ENCODE measurements around the gene GRPR. TPM values are rescaled to one million over a fixed set of nuclear protein-coding genes. Genes with fewer than 3 reads are reported as not detected.

The GRPR gene
- total RNA-seq, 4 donors from 2014 or later: 0.63 TPM; not detected in 3

DNA sequence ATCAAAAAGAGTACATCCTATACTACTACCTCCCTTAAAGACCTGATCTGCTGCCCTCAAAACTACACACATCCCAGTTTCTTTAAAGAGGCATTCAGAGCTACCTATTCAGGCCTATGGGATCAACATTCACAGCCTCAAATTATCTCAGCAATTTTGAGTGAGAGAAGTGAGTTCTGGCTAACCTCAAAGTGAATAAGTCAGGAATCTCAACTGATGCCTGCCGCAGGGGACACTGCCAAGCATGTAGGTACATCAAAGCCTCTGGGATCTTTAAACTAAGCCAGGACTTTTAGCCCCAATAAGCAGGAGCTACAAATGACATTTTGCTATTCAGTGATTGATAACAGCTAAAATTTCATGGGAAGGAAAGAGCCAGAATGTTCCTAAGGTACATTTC is 11.6 kb downstream of the GRPR start:
- ATAC-seq (ENCODE audit: low FRiP score) (no peak), DNase-seq (ENCODE audit: low spot score) (no peak)
- TF ChIP-seq, protein P1, sequence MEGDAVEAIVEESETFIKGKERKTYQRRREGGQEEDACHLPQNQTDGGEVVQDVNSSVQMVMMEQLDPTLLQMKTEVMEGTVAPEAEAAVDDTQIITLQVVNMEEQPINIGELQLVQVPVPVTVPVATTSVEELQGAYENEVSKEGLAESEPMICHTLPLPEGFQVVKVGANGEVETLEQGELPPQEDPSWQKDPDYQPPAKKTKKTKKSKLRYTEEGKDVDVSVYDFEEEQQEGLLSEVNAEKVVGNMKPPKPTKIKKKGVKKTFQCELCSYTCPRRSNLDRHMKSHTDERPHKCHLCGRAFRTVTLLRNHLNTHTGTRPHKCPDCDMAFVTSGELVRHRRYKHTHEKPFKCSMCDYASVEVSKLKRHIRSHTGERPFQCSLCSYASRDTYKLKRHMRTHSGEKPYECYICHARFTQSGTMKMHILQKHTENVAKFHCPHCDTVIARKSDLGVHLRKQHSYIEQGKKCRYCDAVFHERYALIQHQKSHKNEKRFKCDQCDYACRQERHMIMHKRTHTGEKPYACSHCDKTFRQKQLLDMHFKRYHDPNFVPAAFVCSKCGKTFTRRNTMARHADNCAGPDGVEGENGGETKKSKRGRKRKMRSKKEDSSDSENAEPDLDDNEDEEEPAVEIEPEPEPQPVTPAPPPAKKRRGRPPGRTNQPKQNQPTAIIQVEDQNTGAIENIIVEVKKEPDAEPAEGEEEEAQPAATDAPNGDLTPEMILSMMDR (IDR thresholded peaks at IDR 0.05): no peak

DNA sequence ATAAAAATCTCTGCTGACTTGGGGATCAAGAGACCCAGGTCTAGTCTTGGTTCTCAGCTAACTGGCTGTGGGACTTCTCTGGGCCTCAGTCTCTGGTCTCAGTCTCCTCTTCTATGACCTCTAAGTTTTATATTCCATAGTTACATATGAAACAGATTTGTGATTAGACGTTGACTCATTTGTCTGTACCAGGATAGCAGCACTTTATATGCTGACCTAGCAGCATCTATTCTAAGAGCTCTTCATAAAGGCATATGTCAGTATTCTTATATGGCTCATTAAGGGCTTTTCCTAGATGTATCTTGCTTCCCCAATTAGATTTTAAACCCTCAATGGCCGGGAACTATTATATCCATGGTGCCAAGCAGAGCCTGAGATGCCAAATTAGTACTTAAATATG is 12.7 kb downstream of the GRPR start:
- ATAC-seq (ENCODE audit: low FRiP score) (no peak), DNase-seq (ENCODE audit: low spot score) (no peak)
- TF ChIP-seq, protein P1 (IDR thresholded peaks at IDR 0.05): no peak

DNA sequence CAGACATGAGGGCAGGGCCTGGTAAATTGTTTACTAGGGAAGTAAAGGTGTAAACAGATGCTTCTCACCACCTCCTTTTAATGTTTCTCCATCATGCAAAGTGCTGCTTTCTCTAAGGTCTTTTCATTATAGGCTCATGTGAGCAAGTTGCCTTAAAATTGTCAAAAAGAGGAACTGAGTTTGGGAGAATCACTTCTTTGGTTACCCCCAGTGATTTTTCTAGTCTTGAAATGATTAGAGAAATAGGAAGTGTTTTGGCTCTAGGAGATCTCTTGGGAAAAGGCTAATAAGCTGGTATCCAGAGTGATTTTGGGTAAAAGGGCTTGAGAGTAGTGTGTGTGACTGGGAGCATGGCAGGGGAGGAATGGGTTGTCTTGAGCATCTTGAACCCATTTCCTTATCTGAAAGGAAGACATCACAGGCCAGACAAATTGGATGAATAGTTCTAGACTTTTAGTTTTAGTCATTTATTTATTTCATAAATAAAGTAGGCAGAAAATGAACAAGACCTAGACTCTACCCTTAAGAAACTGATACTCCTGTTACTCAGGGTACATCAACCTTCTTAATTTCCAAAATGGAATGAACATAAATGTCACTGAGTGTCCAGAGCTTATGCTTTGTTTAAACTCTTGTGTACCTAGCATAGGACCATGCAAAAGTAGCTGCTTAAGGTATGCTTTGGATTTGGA is 14.2 kb downstream of the GRPR start:
- DNase-seq (ENCODE audit: low spot score) (no peak), ATAC-seq (ENCODE audit: low FRiP score) (no peak)
- TF ChIP-seq, protein P1 (IDR thresholded peaks at IDR 0.05): no peak

DNA sequence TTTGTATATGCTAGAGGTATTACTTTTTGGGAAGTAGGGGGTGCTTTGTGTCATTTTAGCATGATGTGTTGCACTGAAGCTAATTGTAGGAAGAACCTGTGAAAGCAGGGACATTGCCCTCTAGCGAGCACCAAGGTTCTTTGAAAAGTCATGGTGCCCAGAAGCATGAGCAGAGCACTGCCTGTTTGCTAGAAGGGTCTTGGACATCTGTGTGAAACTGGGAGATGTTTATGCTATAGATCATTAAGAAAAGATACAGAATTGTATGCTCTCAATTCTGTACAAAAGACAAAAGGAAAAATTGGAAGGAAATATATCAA is 14.7 kb downstream of the GRPR start:
- TF ChIP-seq, protein P1 (IDR thresholded peaks at IDR 0.05): no peak
- DNase-seq (ENCODE audit: low spot score) (no peak), ATAC-seq (ENCODE audit: low FRiP score) (no peak)

DNA sequence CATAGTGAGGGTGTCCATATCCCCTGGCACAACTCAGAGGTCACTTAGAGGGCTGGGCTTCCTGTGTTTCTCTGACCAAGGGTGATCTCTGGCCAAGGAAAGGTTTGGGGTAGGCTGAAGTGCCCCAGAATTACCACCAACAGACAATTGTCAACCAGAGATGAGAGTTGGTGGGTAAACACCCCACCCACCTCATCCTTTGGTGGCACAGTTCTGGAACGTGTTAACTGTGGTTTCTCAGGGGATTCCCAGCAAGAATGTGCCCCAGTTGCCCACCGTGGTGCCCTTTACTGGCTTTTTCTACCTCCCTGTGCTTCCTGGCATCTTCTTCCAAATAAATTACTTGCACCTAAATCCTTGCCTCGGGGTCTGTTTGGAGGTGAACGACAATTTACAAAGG is 17.1 kb downstream of the GRPR start:
- no peak for ATAC-seq (ENCODE audit: low FRiP score)
- TF ChIP-seq, protein P1 (IDR thresholded peaks at IDR 0.05): no peak
- DNase-seq (ENCODE audit: low spot score): no peak

DNA sequence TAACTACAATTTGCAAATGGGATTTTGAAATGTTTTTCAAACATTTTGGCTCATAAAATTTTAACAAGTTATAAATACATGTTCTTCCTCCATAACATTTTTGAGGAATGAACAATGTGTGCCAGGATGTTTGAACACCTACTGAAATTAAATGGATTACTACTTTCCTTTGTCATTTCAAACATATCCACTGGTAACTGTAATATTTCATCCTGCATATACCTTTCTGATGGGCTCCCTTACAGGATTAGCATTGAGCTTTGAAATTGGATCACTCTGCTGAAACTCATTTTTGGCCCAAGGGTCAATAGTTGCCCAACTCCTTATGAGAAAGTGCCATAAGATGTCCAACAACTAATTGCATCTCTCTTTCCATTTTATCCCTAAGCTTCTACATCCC is 17.6 kb downstream of the GRPR start:
- TF ChIP-seq, protein P1 (IDR thresholded peaks at IDR 0.05): no peak
- ATAC-seq (ENCODE audit: low FRiP score) (no peak), DNase-seq (ENCODE audit: low spot score) (no peak)

DNA sequence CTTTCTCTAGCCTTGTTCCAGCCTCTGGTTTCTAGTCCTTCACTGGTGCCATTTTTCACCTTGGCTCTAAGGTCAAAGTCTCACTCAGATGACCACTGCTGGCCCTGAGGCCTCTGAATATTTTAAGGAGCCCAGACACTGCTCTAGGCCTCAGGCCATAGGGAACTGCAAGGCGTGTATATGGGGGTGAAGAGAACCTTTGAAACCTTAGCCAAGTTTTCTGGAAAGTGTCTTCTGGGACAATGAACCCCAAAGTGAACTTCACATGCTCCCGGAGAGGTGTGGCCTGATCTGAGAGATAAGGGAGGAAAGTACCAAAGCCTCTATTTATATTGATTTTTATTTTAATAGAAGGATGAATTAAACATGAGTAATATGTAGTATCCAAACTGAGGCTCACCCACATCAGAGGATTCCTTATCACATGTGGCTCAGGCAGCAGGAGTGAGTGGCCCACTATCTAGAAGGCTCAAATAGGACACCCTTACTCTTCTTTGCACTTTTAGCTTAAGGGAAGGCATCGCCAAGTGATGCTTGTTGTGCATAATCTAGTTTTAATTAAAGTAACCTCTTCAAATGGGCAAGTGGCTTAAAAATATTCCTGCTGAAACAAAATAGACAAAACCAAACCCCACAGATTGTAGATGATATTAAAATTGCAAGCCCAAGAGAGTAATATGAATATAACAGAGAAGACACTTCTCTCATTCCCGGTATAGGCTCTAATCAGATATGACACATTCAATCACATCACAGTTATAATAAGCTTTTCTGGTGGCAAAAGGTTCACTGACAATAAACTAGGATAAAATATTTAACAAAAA is 18.3 kb downstream of the GRPR start:
- no peak for DNase-seq (ENCODE audit: low spot score)
- no peak for ATAC-seq (ENCODE audit: low FRiP score)
- TF ChIP-seq, protein P1 (IDR thresholded peaks at IDR 0.05): no peak

All from omental fat pad (tissue), 4 donors.